ENCODE results near the gene SLC5A2. TPM values are rescaled to one million over a fixed set of nuclear protein-coding genes. Genes with fewer than 3 reads are reported as not detected.

SLC5A2 gene
- total RNA-seq, 1 donor from 2014 or later: 0.36 TPM

- no peak for TF ChIP-seq CTCF (IDR thresholded peaks at IDR 0.05; ENCODE audit: unreplicated experiment)
- Mint-ChIP-seq H3K4me3 (no peak overlapping the region), H3K27me3 (ENCODE audit: low read depth) (peaks cover 27% of the 10 kb centered on the region), H3K27ac (no peak overlapping the region), H3K9me3 (no peaks in the 10 kb centered on the region), H3K4me1 (peaks cover 18% of the 10 kb centered on the region), H3K36me3 (peaks cover 10% of the 10 kb centered on the region)
- DNase-seq (ENCODE audit: low spot score in 2 of 2, unreplicated experiment in 2 of 2): no peak
Observed at GRCh38 chr16:31470615-31471014, 12.3 kb upstream of the SLC5A2 start.

GRCh38 chr16:31471241-31471874, 11.6 kb upstream of the SLC5A2 start:
- Mint-ChIP-seq H3K9me3 (no peaks in the 10 kb centered on the region), H3K4me3 (peak overlapping the region; percentile 65), H3K27me3 (ENCODE audit: low read depth) (peaks cover 34% of the 10 kb centered on the region), H3K27ac (peak overlapping the region; percentile 86), H3K4me1 (peaks cover 22% of the 10 kb centered on the region), H3K36me3 (peaks cover 10% of the 10 kb centered on the region)
- TF ChIP-seq CTCF (IDR thresholded peaks at IDR 0.05; ENCODE audit: unreplicated experiment): no peak
- DNase-seq (ENCODE audit: low spot score in 2 of 2, unreplicated experiment in 2 of 2): no peak

- Mint-ChIP-seq H3K36me3 (peaks cover 6% of the 10 kb centered on the region), H3K9me3 (no peaks in the 10 kb centered on the region), H3K27ac (peak within 1 kb of the TSS; percentile 86), H3K4me1 (peaks cover 27% of the 10 kb centered on the region), H3K4me3 (peak within 1 kb of the TSS; percentile 78), H3K27me3 (ENCODE audit: low read depth) (peaks cover 39% of the 10 kb centered on the region)
- TF ChIP-seq CTCF (IDR thresholded peaks at IDR 0.05; ENCODE audit: unreplicated experiment): no peak
- no peak for DNase-seq (ENCODE audit: low spot score in 2 of 2, unreplicated experiment in 2 of 2)
Observed at GRCh38 chr16:31471875-31472708, 10.8 kb upstream of the SLC5A2 start, which contains the start of gene TGFB1I1. Gene TGFB1I1, plus strand, starts transcription at chr16:31472152. Its CDS starts 37 bp downstream, at chr16:31472189.

GRCh38 chr16:31472709-31473203, 10.2 kb upstream of the SLC5A2 start:
- H3K27me3 Mint-ChIP-seq (ENCODE audit: low read depth): peaks cover 44% of the 10 kb centered on the region
- H3K9me3 Mint-ChIP-seq: no peaks in the 10 kb centered on the region

More at GRCh38 chr16:31472709-31473203, 10.2 kb upstream of the SLC5A2 start:
- Mint-ChIP-seq H3K27ac (peak overlapping the region; percentile 71), H3K4me3 (peak overlapping the region; percentile 78), H3K4me1 (peaks cover 30% of the 10 kb centered on the region), H3K36me3 (peaks cover 6% of the 10 kb centered on the region)
- peak; percentile 28 for TF ChIP-seq CTCF (IDR thresholded peaks at IDR 0.05; ENCODE audit: unreplicated experiment)
- DNase-seq (ENCODE audit: low spot score in 2 of 2, unreplicated experiment in 2 of 2): peak in 1 of 2 experiments; percentile 68

Data from mesothelial cell of epicardium (in vitro differentiated cells).